BLaER1 treated with 17β-estradiol and CSF1 and Interleukin-3, amounts not matched to agents 10 nM and 100 nM (cell line): ENCODE measurements around the gene C1QL4.
"Not testable (repeated sequence)": the region's sequence is repeated elsewhere in the genome, so short reads cannot be mapped to it uniquely, and the experiment has no call there.

Experiments
- H3K27ac ChIP-seq, 11 experiments: shearing (Covaris generic); formaldehyde crosslinking; 2 replicates each; pipeline ENCODE4 v1.8.1; 2022
- H3K27me3 ChIP-seq, 11 experiments: shearing (Covaris generic); formaldehyde crosslinking; 2 replicates each; pipeline ENCODE4 v1.8.1; 2022
- H3K36me3 ChIP-seq, 11 experiments: shearing (Covaris generic); formaldehyde crosslinking; 2 replicates each; pipeline ENCODE4 v1.8.1; 2022
- H3K4me1 ChIP-seq, 10 experiments: shearing (Covaris generic); formaldehyde crosslinking; 2 replicates each; pipeline ENCODE4 v1.8.1; 2022
- H3K4me2 ChIP-seq, 11 experiments: shearing (Covaris generic); formaldehyde crosslinking; 2 replicates each; pipeline ENCODE4 v1.8.1; 2022
- H3K4me3 ChIP-seq, 10 experiments: shearing (Covaris generic); formaldehyde crosslinking; 2 replicates each; pipeline ENCODE4 v1.8.1; 2022
- H3K9ac ChIP-seq, 11 experiments: shearing (Covaris generic); formaldehyde crosslinking; 2 replicates each; pipeline ENCODE4 v1.8.1; 2022
- H3K9me3 ChIP-seq, 11 experiments: shearing (Covaris generic); formaldehyde crosslinking; replicated peaks in 1 of 11; 2 replicates each; pipeline ENCODE4 v1.8.1; 2022
- H4K20me1 ChIP-seq, 11 experiments: shearing (Covaris generic); formaldehyde crosslinking; 2 replicates each; pipeline ENCODE4 v1.8.1; 2022
- Cebpa-rat ChIP-seq, 11 experiments: shearing (Covaris generic); IDR thresholded peaks; 2 replicates each; pipeline ENCODE4 v1.8.1; 2022

Gene C1QL4

DNA sequence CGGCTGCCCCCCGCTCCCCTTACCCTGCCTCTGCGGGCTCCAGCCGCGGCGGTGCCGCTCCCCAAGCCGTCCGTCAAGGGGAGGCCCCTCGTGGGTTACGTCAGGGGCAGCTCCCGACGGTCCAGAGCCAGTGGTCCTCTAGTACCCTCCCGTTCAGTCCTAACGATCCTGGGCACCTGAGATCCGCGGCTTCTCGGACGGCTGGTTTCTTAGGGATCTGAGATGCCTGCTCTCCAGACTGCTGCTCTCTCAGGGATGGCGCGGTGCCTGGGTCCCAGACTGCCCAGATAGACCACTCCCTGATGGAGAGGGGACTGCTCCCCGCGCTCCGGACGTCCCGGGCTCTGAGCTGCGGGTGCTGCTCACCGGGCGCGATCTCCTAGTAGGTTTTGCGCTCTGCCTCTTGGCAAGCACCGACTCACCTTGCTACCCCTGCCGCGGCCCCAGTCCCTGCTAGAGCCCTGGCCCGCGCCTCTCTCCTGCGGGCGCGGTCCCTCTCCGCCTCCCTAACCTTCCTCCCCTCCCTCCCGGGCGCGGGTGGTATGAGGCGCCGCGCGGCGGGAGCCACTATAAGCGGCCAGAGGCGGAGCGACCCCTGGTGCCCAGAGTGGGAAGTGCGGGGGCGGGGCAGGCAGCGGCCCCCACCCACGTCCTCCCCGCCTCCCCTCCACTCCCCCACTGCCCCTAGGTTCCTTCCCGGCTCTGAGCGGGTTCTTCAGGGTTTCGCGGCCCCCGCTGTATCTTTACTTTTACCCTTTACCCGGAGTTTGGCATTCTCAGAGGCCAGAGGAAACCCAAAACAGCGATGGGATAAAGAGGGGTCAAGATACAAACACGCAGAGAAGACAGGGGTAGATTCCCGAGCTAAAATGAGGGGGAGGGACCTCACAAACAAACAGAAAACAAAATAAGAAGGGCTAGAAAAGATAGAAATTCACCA is at the start of gene C1QL4:
Gene C1QL4, minus strand, starts transcription at position 544 of the 940 bp plus-strand sequence. CDS start 711 bp downstream, outside the sequence.
- Histone ChIP-seq H4K20me1 (peaks cover 0 to 79% (median 40%) of the 10 kb centered on the region in 11 experiments; a peak in 17 of 22 replicates), H3K9me3 (no peaks in the 10 kb centered on the region), H3K9ac (peak within 1 kb of the TSS in 2 of 11 experiments; percentile 13 to 46; a peak in 2 of 22 replicates), H3K4me1 (peaks cover 4 to 21% (median 12%) of the 10 kb centered on the region in 10 experiments; a peak in 14 of 20 replicates), H3K4me2 (peak within 1 kb of the TSS; percentile 72 to 97 (median 82)), H3K27ac (no peak within 1 kb of the TSS), H3K4me3 (peak within 1 kb of the TSS; percentile 9 to 66 (median 45); a peak in 15 of 20 replicates), H3K36me3 (peaks cover 0 to 3% (median 0%) of the 10 kb centered on the region in 11 experiments; a peak in 1 of 22 replicates), H3K27me3 (peaks cover 100% of the 10 kb centered on the region in 11 experiments)
- no peak for TF ChIP-seq Cebpa-rat (IDR thresholded peaks at IDR 0.05)

DNA sequence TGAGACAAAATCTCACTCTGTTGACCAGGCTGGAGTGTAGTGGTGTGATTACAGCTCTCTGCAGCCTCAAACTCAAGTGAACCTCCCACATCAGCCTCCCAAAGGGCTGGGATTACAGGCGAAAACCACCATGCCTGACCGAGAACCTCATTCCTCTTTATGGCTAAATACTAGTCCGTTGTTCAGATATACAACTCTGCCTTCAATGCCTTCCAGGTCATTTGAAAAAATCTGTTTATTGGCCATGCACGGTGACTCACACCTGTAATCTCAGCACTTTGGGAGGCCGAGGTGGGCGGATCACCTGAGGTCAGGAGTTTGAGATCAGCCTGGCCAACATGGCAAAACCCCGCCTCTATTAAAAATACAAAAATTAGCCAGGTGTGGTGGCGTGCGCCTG is 43.2 kb upstream of the C1QL4 start:
- H3K4me1 ChIP-seq, H3K4me2 ChIP-seq, H3K4me3 ChIP-seq, H3K27me3 ChIP-seq, H3K27ac ChIP-seq, H3K9me3 ChIP-seq, H3K9ac ChIP-seq: not testable (repeated sequence)
- Histone ChIP-seq H3K36me3 (peaks cover 0 to 14% (median 7%) of the 10 kb centered on the region in 11 experiments; a peak in 9 of 22 replicates), H4K20me1 (peaks cover 4 to 93% (median 40%) of the 10 kb centered on the region in 11 experiments; a peak in 20 of 22 replicates)

DNA sequence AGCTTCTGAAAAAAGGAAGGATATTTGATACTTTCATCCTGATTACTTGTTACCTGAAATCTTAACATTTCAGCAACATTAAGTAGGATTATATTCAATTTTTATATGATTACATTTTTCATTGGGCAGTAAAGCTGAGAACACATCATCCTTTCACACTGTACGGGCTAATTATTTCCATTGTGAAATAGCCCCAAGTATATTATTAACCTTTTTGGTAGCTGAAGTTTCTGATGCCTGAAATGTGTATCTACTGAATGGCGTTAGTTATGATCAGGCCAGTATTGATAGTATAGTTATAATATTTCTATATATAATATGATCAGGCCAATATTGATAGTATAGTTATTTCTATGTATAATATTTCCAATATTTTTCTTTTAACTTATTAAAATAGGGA is 40.4 kb upstream of the C1QL4 start:
- TF ChIP-seq Cebpa-rat (IDR thresholded peaks at IDR 0.05) = no peak
- peaks cover 0 to 37% (median 22%) of the 10 kb centered on the region in 11 experiments; a peak in 19 of 22 replicates for H3K36me3 ChIP-seq
- peaks cover 7 to 93% (median 30%) of the 10 kb centered on the region in 11 experiments; a peak in 20 of 22 replicates for H4K20me1 ChIP-seq
- H3K4me1 ChIP-seq = peaks cover 0 to 16% (median 9%) of the 10 kb centered on the region in 10 experiments; a peak in 7 of 20 replicates
- H3K4me3 ChIP-seq = no peak overlapping the region
- H3K9ac ChIP-seq = no peak overlapping the region
- no peak overlapping the region for H3K4me2 ChIP-seq
- no peak overlapping the region for H3K27ac ChIP-seq
- no peaks in the 10 kb centered on the region for H3K27me3 ChIP-seq
- H3K9me3 ChIP-seq = no peaks in the 10 kb centered on the region

DNA sequence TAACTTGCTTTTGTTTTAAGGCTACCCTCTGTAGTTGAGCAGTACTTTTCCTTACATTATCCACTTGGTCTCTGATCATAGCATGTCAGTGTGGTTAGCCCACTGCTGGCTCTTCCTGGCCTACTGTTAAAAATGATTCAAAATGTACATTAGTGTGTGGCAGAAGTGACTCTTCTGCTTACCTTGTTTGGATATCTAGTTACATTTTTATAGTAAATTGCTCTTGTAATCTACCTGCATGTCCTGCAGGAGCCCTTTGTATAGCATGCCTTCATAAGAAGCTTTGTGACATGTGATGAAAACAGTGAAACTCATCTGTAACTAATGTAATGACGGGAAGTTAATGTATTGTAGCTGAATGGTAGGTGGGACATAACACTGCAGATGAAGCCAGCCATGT is 38.4 kb upstream of the C1QL4 start:
- no peak for TF ChIP-seq Cebpa-rat (IDR thresholded peaks at IDR 0.05)
- peaks cover 7 to 94% (median 35%) of the 10 kb centered on the region in 11 experiments; a peak in 19 of 22 replicates for H4K20me1 ChIP-seq
- H3K4me1 ChIP-seq = peaks cover 3 to 15% (median 11%) of the 10 kb centered on the region in 10 experiments; a peak in 17 of 20 replicates
- H3K4me3 ChIP-seq = no peak overlapping the region
- no peaks in the 10 kb centered on the region for H3K27me3 ChIP-seq
- H3K36me3 ChIP-seq = peaks cover 0 to 49% (median 31%) of the 10 kb centered on the region in 11 experiments; a peak in 20 of 22 replicates
- H3K9ac ChIP-seq = no peak overlapping the region
- H3K9me3 ChIP-seq = no peaks in the 10 kb centered on the region
- no peak overlapping the region for H3K4me2 ChIP-seq
- no peak overlapping the region for H3K27ac ChIP-seq

DNA sequence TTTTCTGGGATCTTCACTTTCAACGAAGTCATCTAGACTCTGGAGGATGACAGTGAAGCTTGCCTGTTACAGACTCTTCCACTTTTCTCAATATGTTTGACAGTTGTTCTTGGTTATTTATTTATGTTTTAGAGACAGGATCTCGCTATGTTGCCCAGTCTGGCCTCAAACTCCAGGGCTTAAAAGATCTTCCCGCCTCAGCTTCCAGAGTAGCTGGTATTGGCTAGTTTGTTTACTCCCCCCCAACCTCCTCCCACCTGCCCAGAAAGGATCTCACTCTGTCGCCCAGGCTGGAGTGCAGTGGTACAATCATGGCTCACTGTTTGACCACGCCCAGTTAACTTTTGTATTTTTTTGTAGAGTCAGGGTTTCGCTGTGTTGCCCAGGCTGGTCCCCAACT is 33.6 kb upstream of the C1QL4 start:
- Histone ChIP-seq H3K9me3 (no peaks in the 10 kb centered on the region), H3K9ac (no peak overlapping the region), H3K4me2 (peak overlapping the region in 9 of 11 experiments; percentile 75 to 97 (median 85); a peak in 12 of 22 replicates), H3K36me3 (peaks cover 0 to 42% (median 31%) of the 10 kb centered on the region in 11 experiments; a peak in 20 of 22 replicates), H3K4me1 (peaks cover 37 to 47% (median 42%) of the 10 kb centered on the region in 10 experiments), H3K4me3 (no peak overlapping the region), H3K27ac (no peak overlapping the region), H4K20me1 (peaks cover 6 to 68% (median 27%) of the 10 kb centered on the region in 11 experiments; a peak in 19 of 22 replicates), H3K27me3 (no peaks in the 10 kb centered on the region)
- TF ChIP-seq Cebpa-rat (IDR thresholded peaks at IDR 0.05) = no peak

DNA sequence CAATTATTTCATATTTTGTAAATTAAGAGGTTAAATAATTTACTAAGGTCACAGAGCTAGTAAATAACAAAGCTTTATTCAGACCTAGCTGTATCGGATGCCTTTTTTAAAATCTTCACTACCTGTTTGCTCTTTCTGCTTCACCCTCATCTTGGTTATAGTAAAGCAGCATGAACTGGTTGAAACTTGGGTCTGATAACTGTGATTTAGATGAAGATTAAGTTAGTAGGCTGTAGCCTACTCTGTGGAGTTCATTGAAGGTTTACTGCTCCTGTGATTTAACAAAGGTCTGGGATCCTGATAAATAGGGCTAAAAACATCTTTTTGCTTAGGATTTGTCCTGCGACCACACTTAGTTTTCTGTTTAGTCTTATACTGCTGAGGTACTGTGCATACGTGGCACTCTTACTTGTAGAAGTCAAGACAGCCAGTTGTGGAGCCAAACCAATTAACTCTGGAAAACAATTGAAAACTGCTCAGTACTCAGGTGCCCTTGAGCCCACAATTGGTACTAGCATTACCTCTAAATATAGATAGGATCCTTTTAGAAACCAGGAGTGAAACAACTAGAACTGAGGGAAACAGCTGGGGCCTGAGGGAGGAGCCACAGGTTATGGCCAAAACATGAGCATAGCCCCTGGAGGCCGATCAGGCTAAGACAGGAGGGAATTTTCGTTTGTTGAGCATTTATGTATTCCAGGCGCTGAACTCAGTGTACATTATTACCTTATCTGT is 32.6 kb upstream of the C1QL4 start:
- peak overlapping the region in 5 of 11 experiments; percentile 0 to 98 (median 11); a peak in 4 of 22 replicates for H3K27ac ChIP-seq
- H3K9ac ChIP-seq = peak overlapping the region in 4 of 11 experiments; percentile 8 to 99 (median 14); a peak in 2 of 22 replicates

DNA sequence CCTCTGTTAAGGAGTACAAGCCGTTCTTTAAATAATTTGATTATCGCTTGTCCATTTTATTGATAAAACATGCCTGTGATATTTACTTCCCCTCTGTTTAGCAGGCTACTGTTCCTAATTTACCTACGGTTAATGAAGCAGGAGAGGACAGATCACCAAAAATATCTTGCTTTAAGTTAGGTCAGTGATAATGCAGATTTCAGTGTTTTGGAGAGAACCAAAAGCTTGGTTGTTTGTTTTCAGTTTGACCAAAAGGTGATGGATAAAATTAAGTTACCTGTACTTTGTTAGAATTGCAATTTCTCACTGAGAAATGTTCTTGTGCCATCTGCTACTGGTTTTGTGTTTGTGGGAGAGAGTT is 31.2 kb upstream of the C1QL4 start:
- H3K27me3 ChIP-seq = no peaks in the 10 kb centered on the region
- peaks cover 0 to 45% (median 15%) of the 10 kb centered on the region in 11 experiments; a peak in 13 of 22 replicates for H4K20me1 ChIP-seq
- TF ChIP-seq Cebpa-rat (IDR thresholded peaks at IDR 0.05) = no peak
- peak overlapping the region; percentile 74 to 94 (median 86) for H3K4me3 ChIP-seq
- H3K4me2 ChIP-seq = peak overlapping the region; percentile 75 to 97 (median 83)
- peak overlapping the region in 10 of 11 experiments; percentile 96 to 99 (median 98); a peak in 19 of 22 replicates for H3K27ac ChIP-seq
- H3K36me3 ChIP-seq = peaks cover 0 to 26% (median 17%) of the 10 kb centered on the region in 11 experiments; a peak in 18 of 22 replicates
- H3K9ac ChIP-seq = peak overlapping the region; percentile 94 to 99 (median 98)
- H3K4me1 ChIP-seq = peaks cover 34 to 50% (median 45%) of the 10 kb centered on the region in 10 experiments
- H3K9me3 ChIP-seq = no peaks in the 10 kb centered on the region

More for the DNA sequence above, 32.6 kb upstream of the C1QL4 start:
- Histone ChIP-seq H3K4me1 (peaks cover 34 to 52% (median 48%) of the 10 kb centered on the region in 10 experiments), H3K9me3 (no peaks in the 10 kb centered on the region), H3K27me3 (no peaks in the 10 kb centered on the region), H3K4me2 (peak overlapping the region; percentile 75 to 97 (median 83)), H3K36me3 (peaks cover 0 to 40% (median 31%) of the 10 kb centered on the region in 11 experiments; a peak in 20 of 22 replicates), H3K4me3 (peak overlapping the region in 1 of 10 experiments; percentile 2; a peak in 2 of 20 replicates), H4K20me1 (peaks cover 0 to 58% (median 20%) of the 10 kb centered on the region in 11 experiments; a peak in 15 of 22 replicates)
- no peak for TF ChIP-seq Cebpa-rat (IDR thresholded peaks at IDR 0.05)
